ENCODE data around the gene PARD6B.
"Not testable (repeated sequence)": the region's sequence is repeated elsewhere in the genome, so short reads cannot be mapped to it uniquely, and the experiment has no call there.

Gene PARD6B, protein sequence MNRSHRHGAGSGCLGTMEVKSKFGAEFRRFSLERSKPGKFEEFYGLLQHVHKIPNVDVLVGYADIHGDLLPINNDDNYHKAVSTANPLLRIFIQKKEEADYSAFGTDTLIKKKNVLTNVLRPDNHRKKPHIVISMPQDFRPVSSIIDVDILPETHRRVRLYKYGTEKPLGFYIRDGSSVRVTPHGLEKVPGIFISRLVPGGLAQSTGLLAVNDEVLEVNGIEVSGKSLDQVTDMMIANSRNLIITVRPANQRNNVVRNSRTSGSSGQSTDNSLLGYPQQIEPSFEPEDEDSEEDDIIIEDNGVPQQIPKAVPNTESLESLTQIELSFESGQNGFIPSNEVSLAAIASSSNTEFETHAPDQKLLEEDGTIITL

DNA sequence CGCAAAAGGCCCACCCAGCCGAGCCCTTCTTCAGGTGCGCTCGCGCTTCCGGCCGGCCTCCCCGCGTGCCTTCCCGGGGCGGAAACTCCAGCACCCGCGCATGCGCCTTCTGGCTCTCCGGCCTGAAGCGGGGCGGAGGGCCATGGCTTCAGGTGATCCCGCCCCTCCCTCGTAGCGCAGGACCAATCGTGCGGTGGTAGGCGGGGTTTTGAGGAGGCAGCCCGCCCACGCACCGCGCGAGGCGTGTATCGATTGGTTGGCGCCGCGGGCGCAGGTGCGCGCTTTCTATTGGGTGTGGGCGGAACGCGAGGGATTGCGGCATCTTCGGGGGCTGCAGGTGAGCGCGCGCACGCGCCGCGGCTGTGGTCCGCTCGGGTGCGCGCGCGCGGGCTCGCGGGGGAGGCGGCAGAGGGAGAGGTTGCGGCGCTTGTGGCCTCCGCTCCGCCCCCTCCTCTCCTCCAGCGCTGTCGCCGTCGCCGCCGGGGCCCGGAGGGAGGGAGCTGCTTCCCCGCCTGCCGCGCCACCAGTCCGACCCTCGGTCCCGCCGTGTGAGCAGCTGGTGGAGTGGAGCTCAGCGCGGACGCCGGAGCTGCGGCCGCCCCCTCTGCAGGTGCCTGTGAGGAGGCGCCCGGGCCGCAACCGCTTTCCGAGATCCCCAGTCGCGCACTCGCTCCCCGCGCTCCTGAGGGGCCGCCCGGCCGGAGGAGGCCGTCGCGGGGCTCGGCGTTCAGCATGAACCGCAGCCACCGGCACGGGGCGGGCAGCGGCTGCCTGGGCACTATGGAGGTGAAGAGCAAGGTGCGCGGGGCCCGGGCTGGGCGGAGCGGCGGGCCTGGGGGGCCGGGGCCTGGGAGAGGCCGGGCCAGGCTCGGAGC, at the start of gene PARD6B:
Gene PARD6B, plus strand, starts transcription at position 526 of the 875 bp plus-strand sequence. Its CDS starts 207 bp downstream, at position 733.
- DNase-seq, result peak; percentile 95

DNA sequence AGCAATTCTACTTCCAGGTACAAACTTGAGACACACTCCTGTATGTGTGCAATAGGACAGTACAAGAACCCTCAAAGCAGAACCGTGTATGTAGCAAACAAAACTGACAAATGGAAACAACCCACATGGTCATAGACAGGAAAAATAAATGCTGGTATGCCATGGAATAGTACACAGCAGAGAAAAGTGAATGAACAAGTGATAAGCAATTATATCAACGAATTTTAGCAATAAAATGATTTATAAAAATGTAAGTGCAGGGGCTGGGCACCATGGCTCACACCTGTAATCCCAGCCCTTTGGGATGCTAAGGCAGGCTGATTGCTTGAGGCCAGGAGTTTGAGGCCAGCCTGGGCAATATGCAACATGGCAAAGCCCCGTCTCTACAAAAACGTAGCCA, 49.3 kb upstream of the PARD6B start:
- DNase-seq, result no peak

DNA sequence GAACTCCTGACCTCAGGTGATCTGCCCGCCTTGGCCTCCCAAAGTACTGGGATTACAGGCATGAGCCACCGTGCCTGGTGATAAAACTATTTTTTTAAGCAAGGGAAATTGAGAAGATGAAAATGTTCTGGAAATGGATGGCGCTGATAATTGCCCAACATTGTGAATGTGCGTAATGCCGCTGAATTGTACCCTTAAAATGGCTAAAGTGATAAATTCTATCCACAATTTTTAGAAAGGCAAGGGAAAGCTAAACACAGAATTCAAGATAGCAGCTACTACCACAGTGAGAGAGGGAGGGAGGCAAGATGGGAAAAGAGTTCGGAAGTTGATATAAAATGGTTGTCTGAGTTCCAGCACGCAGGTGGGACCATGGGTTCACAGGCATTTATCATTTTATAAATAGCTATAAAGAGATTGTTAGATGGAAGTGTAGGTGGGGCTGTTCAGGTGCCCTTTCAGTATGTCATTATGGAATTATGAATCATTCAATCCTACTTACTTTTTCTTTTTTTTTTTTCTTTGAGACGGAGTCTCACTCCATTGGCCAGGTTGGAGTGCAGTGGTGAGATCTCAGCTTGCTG, 48.3 kb upstream of the PARD6B start:
- DNase-seq, result no peak

DNA sequence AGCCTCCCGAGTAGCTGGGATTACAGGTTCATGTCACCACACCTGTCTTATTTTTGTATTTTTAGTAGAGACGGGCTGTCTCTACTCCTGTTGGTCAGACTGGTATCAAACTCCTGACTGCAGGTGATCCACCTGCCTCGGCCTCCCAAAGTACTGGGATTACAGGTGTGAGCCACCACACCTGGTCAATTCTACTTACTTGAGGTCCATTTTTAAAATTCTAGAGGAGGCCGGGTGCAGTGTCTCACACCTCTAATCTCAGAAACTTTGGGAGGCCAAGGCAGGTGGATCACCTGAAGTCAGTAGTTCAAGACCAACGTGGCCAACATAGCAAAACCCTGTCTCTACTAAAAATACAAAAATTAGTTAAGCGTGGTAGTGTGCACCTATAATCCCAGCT, 47.8 kb upstream of the PARD6B start:
- no peak for DNase-seq

GRCh38 chr20:50686821-50687220, 44.6 kb upstream of the PARD6B start:
- no peak for DNase-seq

- no peak for DNase-seq
These were observed 43.0 kb upstream of the PARD6B start for GRCh38 chr20:50688256-50688975.

DNA sequence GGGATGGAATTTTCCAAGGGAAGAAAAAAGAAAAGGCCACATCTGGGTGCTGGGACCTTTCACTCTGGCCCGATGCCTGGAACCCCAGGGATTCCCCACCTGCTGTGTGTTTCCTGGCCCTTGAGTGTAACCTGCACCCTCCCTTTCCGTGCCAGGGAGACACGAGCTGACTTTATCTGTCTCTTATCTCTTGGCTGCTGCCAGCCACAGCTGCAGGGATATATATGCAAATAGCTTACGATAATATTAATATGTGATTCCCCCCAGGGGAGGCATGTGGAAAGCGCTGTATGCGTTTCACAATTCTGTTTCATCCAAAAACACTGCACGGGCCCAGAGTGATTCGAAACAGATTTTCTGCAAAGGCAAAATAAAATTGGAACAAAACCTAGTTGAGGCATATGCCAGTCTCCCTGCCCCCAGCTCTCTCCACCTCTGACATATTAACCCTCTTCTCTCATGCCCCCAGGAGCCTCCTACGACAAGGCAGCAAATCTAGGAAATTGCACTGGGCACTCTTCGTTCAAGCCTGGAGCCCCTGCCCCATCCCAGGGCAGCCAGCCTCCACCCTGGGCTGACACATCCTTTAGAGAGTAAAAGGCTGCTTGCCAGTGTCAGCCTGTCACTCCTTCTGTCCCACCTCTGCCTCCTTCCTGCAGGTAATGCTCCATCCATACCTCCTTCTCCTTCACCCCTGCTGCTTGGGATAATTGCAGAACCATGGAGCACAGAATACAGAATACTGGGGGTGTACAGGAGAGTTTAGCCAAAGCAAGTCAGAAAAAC, 41.3 kb upstream of the PARD6B start:
- no peak for DNase-seq

DNA sequence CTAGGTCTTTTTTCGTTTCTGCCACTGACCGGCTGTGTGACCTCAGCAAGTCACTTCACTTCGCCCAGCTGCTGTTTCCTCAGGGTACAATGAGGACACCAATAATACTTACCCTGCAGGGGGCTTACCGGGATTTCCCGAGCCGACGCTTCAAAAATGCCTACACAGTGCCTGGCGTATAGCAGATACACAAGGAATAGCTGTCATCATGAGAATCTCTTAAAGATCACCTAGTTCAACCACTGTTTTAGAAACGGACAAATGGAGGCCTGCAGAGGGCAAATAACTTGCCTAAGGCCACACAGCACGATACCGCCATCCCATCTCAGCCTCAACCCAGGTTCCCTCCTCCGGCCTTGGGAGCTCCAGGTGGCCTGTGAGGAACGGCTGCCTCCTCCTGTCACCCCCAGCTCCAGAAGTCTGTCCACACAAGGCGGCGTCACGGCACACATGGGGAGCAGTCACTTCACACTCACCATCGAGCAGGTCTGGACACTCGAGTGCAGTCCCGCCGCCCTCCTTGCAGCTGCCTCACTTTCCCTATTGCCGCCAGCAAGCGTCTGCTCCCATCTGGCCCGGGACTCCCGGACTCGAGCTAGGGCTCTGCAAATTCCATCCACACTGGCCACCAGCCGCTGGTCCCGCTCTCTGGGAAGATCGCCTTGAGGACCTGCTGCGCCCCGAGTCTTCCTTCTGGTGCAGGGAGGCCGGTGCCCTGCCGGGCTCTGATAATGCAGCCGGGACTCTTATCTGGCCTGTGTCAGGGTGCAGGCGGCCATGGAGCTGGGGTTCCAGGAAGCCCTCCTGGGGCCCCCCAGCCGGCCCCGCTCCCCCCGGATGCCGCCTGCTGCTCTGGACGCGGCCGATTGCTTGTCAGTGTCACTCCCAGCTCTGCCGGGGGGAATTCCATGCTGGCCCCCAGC, 40.5 kb upstream of the PARD6B start, which contains the start of gene RIPOR3:
Gene RIPOR3, minus strand, starts transcription at position 893 of the 923 bp plus-strand sequence. Its CDS starts 414 bp downstream, at position 479.
- no peak for DNase-seq

DNA sequence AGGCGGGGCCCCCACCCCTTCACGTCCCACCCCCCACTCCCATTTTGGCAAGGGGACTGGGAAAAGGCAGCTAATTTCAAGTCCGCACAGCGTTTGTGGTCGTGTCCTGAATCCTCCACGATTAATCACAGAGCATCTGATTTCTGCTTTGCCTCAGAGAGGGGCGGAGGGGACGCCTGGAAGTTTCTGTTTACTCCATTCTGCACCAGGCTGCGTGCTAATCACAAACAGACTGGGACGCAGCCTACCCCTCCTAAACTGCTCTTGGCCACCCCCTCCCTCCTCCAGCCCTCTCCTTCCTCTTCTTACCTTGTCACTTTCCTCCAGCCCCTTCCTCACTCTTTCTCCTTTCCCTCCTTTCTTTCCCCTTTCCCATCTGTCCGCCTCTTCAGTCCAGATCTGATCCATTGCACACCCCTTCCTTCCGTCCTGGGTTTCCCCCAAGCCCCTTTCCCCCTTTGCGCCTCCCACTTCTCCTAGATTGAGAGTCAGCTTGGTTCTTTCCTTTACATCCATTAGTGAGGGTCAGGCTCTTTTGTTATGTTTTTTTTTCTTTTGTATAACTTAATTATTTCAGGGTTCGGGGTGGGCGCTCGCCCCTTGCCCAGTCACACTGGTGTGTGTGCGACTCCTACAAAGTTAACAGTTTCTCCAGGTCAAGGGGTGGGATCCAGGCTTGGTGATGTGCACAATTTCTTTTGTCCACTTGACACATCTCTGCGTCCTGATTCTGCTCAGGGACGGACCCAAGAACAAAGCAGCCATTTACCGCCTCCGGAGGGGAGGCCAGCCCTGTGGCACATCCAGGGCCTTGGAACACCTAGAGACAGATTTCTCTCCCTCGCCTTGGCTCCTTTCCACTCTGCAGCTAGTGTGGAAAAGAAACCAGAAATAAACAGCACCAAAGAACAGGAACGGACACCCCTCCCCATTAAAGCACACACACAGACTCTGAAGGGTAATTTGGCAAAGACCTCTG, 39.5 kb upstream of the PARD6B start:
- no peak for DNase-seq

DNA sequence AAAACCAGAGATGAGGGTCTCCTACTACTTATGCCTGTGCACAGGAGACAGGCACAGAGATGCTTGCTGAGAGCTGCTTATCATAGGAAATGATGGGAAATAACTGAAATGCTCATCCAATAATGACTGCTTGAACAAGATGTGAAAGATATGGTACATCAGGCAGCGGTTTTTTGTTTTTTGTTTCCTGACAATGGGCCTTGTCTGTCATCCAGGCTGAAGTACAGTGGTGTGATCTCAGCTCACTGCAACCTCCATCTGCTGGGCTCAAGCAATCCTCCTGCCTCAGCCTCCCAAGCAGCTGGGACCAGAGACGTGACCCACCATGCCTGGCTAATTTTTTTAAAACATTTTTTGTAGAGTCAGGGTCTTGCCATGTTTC, 38.8 kb upstream of the PARD6B start:
- no peak for DNase-seq

GRCh38 chr20:50693001-50693400, 38.4 kb upstream of the PARD6B start:
- DNase-seq, result no peak

DNA sequence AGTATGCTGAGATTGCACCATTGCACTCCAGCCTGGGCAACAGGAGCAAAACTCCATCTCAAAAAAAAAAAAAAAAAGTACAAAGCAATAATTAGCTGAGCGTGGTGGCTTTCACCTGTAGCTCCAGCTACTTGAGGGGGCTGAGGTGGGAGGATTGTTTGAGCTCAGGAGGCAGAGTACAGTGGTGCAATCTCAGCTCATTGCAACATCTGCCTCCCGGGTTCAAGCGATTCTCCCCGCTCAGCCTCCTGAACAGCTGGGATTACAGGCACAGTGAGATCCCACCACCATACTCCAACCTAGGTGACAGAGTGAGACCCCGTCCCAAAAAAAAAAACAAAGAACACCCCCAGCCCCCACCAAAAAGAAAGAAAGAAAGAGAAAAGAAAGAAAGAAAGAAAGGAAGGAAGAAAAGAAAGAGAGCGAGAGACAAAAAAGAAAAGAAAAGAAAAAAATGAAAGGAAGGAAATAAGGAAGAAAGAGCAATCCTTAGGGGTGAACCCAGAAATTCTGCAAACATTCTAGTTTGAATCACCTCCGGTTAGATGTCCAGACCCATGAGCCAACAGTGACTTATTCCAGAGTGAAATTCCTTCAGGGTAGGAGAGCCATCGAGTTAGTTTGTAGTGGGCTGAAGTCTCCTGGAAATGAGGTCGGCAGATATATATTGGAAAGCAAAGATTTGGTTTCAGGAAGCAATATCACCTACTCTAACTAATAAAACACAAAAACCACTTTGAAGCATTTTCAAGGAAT, 36.8 kb upstream of the PARD6B start:
- no peak for DNase-seq

DNA sequence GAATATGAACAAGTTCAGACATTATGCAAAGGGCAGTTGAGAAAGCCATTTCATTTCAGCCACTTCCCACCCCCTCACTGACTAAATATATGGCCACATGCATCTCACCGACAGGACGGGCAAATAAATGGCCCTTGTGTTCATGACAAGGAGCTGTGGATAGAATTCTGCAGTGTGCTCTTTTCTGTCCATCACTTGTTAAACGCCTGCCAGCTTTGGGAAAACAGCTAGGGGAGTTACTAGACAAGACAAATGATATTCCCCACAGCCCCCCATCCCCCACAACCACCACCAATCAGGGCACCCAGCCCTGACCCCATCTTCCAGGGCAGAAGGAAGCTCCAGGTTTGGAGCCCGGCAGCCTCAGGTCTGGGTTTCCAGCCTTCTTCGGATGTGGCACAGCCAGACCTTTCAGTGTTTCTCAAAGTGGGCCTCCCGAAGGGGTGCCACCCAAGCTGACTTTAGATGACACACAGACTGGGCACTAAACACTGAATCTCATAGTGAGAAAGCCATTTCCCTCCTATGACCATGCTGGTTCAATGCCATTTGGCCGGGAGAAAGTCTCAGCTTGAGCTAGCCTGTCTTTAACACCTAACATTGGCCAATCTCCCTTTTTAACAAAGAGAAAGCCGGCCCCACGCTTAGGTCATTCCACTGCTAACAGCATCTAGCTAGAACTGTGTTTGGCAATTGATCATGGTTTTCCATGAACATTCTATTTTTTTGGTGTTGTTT, 36.1 kb upstream of the PARD6B start:
- DNase-seq, result no peak

GRCh38 chr20:50698255-50698654, 33.1 kb upstream of the PARD6B start:
- DNase-seq, result not testable (repeated sequence)

- DNase-seq, result no peak
These were observed 31.7 kb upstream of the PARD6B start for GRCh38 chr20:50699688-50700087.

DNA sequence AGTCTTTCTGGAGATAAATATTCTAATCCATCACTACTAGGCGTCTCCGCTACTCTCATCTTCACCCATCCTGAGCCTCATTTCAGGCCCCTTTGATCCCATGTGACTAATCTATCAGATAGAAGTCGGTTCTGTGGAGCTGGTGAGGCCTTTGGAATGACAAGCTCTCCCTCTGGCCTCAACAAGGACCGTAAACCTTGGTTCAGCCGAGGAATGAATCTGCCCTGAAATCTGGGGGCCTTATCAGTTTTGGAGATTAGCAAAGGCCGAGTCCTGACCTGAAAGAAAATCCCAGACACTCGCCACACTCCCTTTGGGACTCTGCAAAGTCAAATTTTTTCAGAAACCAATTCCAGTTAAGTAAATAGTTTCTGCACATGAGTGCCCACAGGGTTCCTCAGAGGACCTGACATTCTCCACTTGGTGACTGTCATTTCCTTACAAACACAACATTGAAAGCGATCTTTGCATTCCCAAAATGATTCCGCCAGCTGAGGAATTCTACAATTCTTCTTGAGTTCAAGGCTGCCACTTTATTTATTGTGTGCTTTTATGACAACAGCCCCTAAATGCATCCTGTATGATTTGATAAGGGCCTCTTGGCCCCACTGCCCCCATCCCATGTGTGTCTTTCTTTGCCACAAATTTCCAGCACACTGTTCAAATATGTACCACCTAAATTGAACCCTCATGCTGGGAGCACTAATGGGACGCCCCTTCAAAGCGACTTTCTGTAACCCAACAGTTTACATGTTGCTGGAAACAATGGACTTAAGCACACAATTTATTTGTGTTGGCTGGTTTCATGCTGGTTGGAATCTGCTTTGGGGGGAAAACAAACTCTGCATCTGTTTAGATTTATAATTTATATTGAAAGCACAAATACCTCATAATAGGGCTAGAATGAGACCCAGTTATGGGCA, 30.1 kb upstream of the PARD6B start:
- DNase-seq, result no peak

All from SHP77 treated with DMSO at 0.1 percent for 48 hours (cell line).